Tongue (tissue), 2 donors: ENCODE results near the gene ACACA. TPM values are rescaled to one million over a fixed set of nuclear protein-coding genes. Genes with fewer than 3 reads are reported as not detected.

Source experiments
- DNase-seq: peaks from one replicate; pipeline ENCODE4 v3.0.0-alpha.2; 2015
- total RNA-seq: library from RNA; depleted of rRNA; stranded (reverse); fragments of >200 nt; gene quantifications from one replicate; pipeline ENCODE4 v1.2.3, GENCODE V29; 2014

ACACA gene
- total RNA-seq, 1 donor from 2014 or later = 45.0 TPM

GRCh38 chr17:37066322-37067255 is 340.0 kb downstream of the ACACA start:
- DNase-seq = no peak

GRCh38 chr17:37065486-37066321 is 340.9 kb downstream of the ACACA start:
- DNase-seq = no peak

- DNase-seq = no peak
Measured at GRCh38 chr17:37064956-37065355, 341.7 kb downstream of the ACACA start.

GRCh38 chr17:37064206-37064605 is 342.4 kb downstream of the ACACA start:
- peak; percentile 49 for DNase-seq

- no peak for DNase-seq
Measured at GRCh38 chr17:37062021-37062420, 344.6 kb downstream of the ACACA start.

GRCh38 chr17:37060928-37061327 is 345.7 kb downstream of the ACACA start:
- no peak for DNase-seq

GRCh38 chr17:37060094-37060493 is 346.5 kb downstream of the ACACA start:
- DNase-seq = no peak

GRCh38 chr17:37059493-37059892 is 347.1 kb downstream of the ACACA start:
- no peak for DNase-seq

- DNase-seq = no peak
Measured at GRCh38 chr17:37056622-37057021, 350.0 kb downstream of the ACACA start.

GRCh38 chr17:37054894-37055293 is 351.7 kb downstream of the ACACA start:
- DNase-seq = no peak

- no peak for DNase-seq
Measured at GRCh38 chr17:37052450-37052849, 354.2 kb downstream of the ACACA start.

- DNase-seq = no peak
Measured at GRCh38 chr17:37051833-37052232, 354.8 kb downstream of the ACACA start.

GRCh38 chr17:37051381-37051780 is 355.3 kb downstream of the ACACA start:
- no peak for DNase-seq

- no peak for DNase-seq
Measured at GRCh38 chr17:37050920-37051319, 355.7 kb downstream of the ACACA start.

GRCh38 chr17:37048811-37049210 is 357.8 kb downstream of the ACACA start:
- DNase-seq = no peak

- peak; percentile 91 for DNase-seq
Measured at GRCh38 chr17:37047631-37048104, 359.0 kb downstream of the ACACA start.

GRCh38 chr17:37045351-37045922 is 361.2 kb downstream of the ACACA start:
- no peak for DNase-seq

- no peak for DNase-seq
Measured at GRCh38 chr17:37043201-37043600, 363.4 kb downstream of the ACACA start.

GRCh38 chr17:37041932-37042331 is 364.7 kb downstream of the ACACA start:
- DNase-seq = no peak

- DNase-seq = no peak
Measured at GRCh38 chr17:37039269-37039668, 367.4 kb downstream of the ACACA start.

- no peak for DNase-seq
Measured at GRCh38 chr17:37037590-37038155, 369.0 kb downstream of the ACACA start.
